Renal cortex interstitium (tissue), 11 donors: ENCODE measurements around the gene B4GALT2. TPM values are rescaled to one million over a fixed set of nuclear protein-coding genes. Genes with fewer than 3 reads are reported as not detected.

Experiments used
- DNase-seq, 11 donors: peaks; one replicate each; pipeline ENCODE4 v3.0.0-alpha.2; 2013; ENCODE audit warnings: low read depth in 9 of 11, low spot score in 4 of 11; ENCODE audit errors: extremely low read depth in 1 of 11
- polyA plus RNA-seq, 3 donors: library from polyadenylated mRNA; unstranded; fragments of 120-200 nt; gene quantifications; one replicate each; pipeline ENCODE4 v1.2.1, GENCODE V29; 2013; ENCODE audit not compliant: insufficient read length in 3 of 3

Gene B4GALT2
- polyA plus RNA-seq, 3 donors, result 29.5 to 46.9 (median 38.4) TPM

DNA sequence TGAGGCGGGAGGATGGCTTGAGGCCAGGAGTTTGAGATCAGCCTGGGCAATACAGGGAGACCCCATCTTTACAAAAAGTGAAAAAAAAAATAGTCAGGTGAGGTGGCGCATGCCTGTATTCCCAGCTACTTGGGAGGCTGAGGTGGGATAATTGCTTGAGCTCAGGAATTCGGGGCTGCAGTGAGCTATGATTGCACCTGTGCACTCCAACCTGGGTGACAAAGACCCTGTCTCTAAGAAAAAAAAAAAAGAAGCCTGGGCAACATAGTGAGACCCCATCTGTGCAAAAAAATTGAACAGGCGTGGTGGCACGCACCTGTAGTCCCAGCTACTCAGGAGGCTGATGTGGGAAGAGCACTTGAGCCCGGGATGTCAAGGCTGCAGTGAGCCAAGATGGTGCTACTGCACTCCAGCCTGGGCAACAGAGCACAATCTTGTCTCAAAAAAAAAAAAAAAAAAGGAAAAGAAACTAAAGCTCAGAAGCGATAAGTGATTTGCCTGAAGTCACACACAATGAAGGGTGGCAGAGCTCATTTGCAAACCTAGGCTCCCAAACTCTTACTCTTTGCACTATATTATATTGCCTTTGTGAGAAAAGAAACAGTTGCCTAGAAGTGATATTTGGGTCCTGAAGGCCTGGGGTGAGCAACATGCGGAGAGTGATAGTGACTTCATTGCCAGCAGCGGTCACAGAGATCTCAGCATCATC lies 14.3 kb downstream of the B4GALT2 start:
- no peak for DNase-seq

DNA sequence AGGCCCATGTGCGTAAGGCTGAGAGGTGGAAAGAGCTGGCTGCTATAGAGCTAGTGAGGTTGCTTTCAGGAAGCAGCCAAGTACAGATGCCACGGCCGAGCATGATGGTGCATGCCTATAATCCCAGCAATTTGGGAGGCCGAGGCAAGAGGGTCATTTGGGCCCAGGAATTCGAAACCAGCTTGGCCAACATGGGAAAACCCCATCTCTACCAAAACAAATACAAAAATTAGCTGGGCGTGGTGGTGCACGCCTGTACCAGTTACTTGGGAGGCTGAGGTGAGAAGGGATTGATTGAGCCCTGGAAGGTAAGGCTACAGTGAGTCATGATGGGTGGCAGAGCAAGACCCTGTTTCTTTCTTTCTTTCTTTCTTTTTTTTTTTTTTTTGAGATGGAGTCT lies 15.1 kb downstream of the B4GALT2 start:
- DNase-seq, result no peak

DNA sequence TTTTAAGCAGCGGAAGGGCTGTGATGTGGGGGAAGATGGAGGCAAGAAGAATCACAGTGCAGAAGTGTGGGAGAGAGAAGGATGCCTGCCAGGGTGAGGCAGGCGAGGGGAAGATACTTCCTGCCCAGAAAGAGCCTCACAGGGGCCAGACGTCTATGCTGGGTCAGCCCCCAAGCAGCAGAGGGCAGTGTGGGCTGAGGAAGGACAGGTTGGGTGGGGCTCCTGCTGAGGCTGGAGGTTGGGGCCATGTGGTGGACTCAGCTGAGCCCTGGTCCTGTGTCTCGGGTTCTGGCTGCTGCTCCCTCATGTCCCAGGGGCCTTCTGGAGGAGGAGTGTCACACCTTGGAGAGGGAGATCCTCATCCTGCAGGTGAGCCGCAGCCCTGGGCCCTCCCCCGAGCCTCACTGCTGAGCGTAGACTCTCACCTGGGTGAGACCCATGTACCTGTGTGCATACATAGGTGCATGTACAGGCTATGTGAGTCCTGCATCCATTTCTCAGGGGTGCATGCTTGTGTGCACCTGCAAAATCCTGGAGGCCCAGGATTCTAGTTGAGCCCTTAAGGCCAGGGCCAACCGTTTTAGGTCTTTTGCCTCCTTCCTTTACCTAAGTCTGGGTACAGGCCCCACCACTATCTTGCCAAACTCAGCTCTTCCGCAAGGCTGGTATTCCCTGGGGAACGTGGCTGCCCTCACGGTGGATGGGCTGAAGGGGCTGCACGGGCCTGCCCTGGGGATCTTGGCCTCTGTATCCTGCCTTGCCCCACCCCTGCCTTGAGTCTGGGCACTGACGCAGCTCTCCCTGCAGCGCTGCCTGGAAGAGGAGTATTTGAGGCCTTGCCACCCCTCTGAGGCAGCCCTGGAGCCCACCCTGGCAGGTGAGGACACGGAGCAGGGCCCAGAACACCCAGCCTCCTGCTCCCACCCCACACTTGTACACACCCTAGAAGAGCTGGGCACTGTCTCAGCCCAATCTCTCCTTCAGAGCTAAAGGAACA lies 16.1 kb downstream of the B4GALT2 start:
- DNase-seq, result no peak

DNA sequence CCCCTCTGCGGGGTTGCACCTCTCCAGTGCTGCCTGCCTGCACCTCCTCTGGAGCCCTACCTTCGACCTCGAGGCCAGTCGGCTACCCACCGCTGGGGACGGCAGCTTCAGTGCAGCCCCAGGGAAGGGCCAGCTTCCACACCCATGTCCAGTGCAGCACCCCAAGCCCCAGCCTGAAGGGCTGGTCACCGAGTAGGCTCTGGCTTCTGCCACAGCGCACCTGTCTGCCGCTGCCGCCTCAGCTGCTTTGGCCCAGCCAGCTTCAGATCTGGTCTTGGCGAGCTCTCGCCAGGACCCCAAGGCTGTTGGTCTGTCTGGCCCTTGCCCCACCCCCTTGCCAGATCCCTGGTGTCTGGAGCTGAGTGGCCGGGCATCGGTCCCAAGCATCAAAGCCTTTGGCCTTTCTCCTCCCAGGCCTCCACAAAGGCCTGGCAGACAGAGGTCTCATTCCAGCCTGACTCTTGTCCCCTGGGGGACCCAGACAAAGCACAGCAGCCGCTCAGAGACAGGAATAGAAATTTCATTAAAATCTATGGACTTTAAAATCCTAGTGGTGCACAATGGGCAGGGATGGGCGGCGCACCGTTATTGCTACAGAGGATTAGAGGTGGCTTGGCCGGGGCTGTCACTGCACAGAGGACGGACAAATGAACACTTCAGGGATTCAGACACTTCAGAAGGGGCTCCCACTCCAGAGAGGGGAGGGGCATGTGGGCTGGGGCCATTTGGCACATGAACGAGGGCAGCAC lies 17.1 kb downstream of the B4GALT2 start:
- no peak for DNase-seq

DNA sequence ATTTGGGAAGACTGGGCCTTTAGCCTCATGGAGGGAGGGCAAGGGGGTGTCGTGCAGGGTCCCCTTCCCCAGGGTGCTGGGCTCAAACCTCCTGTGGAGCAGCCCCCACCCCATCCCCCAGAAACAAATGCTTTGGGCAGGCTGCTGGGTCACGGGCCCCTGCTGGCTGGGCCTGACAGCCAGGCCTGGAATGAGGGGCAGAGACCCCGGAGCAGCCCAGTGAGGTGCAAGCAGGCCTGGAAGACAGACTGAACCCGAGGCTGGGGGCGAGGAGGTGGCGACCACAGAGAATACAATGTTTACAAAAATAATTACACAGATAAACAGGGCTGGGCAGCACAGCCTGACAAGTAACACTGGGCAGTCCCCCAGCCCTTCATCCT lies 17.7 kb downstream of the B4GALT2 start:
- DNase-seq, result no peak

DNA sequence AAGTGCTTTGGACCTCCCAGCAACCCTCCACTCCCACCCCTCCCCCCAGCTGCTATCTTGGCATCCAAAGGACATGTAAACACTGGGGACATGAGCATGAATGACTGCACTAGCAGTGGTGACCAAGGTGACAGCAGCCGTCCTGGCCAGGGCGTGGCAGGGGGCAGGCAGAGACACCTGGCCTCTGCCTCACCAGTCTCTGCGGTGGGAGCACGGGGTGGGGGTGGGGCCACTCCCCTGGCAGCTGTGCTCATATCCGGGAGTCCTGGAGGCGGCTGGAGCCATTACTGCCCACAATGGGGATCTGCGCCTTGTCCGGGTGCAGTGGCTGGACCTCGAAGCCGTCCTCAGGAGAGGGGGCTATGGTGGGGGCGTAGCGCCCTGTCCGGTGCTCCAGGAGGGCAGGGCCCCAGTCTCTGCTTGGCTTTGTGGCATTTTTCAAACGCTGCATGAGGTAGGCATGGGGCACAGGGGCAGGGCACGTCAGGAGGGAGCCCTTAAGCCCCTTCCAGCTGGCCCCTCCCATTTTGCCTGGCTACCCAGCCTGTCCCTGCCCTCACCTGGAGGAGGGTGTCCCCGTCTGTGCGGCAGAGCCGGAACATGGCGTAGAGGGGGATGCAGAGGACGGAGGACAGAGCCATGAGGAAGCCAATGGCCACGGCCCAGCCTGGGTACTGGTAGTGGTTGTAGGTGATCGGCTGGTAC lies 18.4 kb downstream of the B4GALT2 start:
- no peak for DNase-seq

DNA sequence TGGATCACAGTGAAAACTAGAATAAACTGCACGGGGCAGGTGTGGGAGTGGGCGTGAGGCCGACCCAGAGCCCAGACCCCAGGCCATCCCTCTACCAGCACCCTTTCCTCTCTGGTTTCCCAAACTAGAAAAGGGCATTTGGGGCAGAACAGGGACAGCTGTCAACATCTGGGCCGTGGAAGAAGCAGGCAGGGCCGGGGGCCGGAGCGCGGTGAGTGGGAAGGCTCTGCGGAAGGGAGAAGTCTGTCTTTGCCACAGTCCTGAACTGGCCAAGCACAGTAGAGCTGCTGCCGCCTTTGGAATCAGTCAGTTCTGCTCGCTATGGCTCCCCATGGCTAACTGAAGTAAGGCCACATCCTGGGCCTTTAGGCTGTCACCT lies 19.0 kb downstream of the B4GALT2 start:
- no peak for DNase-seq

DNA sequence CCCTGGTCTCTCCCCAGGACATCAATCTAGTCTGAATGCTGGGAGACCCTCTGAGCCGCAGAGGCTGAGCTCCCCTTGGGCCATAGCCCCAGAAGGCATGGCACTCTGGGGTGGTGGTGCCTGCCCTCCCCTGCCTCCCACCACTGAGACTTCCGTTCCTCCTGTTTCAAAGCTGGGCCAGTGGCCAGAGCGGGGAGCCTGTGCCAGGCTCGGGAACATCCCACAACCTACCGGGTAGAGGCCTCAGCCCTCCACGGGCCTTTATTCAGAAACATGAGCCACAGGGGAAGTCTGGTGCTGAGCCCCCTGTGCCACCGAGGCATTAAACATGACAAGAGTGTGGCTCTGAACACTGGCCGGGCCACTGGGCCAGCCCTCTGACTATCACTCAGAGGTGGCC lies 20.4 kb downstream of the B4GALT2 start:
- DNase-seq, result no peak

DNA sequence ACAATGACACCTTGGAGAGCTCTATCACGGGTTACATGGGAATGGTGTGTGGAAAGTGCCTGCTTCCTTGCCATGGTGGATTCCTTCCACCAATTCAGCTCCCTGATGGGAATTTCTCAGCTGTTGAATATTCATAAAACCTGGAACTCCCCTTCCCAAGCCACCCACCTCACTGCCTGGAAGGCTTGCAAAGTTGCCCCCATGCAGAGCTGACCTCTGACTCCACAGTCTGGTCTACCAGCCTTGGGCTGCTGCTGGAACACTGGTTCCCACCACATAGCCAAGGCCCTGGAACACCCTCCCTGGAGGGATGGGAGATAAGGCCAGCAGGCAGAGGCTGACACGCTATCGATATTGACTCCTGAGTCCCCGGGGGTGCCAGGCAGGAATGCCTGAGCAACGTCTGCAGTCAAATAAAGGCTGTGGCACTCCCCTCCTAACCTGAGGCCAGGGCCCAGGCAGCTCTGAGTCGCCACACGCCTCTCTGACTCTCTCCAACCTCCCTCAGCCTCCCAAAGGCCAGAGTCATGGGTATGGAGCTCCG lies 21.2 kb downstream of the B4GALT2 start:
- no peak for DNase-seq

DNA sequence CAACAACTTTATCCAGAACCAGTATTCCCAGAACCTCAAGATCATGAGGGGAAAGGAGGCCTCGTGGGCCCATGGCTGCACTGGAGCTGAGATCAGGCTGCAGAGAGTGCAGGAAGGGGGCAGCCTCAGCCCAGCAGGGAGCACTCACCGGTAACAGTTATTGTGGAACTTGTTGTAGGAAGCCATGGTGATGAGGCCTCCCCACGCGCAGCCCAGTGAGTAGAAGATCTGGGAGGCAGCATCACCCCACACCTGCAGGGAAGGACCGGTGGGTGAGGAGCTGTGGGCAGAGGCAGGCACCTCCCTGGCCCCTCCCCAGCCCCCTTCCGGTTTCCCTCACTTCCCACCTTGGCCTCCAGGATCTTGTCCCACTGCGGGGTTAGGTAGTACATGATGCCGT lies 23.2 kb downstream of the B4GALT2 start:
- no peak for DNase-seq

DNA sequence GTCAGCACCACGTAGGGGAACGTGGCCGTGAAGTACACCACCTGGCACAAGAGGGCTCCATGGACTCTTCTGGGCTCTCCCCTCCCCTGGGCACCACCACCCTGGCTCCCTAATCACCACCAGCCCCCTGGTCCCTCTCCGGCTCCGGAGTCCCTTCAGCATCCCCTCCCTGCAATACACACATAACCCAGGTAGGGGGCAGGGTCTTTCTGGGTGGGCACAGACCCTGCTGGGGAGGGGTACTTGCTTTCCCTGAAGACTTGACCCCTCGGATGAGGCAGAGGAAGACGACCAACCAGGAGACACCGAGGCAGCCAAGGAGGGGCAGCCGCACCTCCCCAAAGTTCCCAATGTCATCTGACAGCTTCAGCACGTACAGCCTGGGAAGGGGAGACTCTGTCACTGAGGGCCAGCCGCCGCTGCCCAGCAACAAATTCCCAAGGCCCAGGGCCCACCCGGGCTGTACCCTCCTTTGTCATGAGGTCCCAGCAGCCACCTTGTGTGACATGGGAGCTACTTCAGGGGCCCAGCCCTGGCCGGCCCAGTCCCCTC lies 23.7 kb downstream of the B4GALT2 start:
- no peak for DNase-seq

DNA sequence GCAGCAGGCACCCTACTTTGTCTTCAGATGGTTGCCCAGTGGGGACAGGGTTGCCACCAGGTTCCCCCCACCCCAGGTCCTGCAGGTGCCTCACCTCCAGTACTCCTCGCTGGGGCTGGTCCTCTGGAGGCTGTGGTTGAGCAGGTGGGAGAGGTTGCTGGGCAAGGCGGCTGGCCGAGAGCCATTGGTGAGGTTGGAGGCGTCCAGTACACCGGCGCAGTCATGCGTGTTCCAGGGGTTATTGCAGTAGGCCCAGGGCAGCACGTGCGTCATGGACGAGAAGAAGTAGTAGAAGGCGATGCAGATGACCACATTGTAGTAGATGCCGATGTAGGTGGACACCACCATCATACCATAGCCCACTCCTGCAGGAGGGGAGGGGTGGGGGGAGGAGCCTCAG lies 29.2 kb downstream of the B4GALT2 start:
- no peak for DNase-seq

DNA sequence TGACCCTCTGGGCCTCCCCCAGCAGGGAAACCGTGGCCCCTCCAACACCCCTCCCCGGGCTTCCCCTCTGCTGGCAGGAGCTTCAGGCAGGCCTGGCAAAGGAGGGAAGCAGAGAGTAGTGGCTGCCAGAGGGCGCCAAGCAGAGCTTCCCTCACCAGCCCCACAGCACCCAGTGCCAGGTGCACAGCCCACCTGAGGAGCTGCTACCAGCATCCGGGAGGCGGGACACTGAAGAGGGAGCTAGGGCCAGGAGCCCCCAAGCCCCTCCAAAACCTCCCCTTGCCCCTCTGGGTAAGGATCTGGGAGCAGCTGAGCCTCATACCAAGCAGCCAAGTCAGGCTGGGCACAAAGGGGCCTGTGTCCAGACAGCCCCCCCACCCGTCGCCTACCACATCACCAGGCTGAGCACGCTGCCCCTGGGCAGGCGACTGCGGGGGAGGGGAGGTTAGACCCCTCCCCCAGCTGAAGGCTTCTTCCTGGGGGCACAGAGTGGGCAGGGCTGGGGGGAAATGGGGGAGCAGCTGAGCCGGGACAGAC lies 32.0 kb downstream of the B4GALT2 start:
- DNase-seq, result no peak

DNA sequence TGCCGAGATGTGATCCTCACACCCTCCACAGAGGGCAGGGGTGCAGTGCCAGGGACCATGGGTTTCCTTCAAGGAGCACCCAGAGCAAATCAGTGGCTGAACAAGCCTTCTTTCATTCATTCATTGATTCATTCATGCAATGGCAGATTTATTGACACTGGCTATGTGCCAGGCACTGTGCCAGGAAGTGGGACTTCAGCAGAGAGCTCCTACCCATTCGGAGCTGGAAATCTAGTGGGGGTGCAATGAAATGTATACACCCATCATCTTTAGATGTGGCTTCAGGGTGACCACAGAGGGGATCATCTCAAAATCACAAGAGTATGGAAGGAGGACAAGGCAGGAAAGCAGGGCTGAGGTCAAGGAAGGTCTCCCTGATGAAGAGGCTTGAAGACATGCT lies 33.4 kb downstream of the B4GALT2 start:
- DNase-seq, result no peak

DNA sequence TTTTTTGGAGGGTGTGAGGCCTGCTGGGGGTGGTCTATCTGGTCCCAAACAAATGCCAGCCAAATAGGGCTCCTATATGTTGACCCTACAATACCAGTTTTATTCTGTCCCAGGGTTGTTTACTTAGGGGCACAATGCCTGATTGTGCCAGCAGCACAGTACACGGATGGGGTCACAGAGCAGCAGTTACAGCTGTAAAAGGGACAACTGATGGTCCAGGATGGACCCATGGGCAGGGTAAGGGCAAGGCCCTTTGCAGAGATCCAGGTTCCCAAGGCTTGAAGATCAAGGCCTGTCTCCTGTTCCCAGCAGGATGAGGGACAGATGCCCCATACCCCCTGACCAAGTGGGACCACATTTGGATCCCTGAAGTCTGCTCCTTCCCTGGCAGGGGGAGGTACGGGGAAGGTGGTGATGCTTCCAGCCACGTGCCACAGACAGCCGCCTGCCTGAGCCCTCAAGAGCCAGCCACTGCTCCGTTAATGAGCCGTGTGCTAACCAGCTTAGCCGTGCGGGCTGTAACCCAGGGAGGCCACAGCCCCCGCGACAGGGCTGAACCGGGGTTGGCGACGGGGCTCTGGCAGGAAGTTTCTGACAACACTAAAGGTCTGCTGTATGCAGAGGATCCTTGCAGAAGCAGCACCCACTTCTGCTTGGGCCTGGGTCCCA lies 34.1 kb downstream of the B4GALT2 start:
- DNase-seq, result peak in 1 of 11 donors; percentile 40

DNA sequence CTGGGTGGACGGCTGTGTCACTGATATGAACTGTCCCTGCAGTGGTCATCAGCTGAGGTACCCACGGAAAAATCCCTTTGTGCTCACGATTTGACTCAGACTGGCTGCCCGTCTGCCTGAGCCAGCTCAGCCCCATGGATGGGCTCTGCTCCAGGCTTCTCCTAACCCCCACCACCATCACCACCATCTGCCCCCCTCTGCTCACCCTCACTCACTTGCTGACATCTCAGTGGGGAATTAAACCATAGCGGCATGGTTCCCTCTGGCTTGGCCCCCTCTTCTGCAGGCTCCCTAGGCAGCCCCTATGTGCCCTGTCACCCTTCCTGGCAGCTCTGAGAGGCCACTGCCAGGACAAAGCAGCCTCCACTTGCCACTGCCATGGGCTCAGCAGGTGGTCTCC lies 34.9 kb downstream of the B4GALT2 start:
- DNase-seq, result no peak

DNA sequence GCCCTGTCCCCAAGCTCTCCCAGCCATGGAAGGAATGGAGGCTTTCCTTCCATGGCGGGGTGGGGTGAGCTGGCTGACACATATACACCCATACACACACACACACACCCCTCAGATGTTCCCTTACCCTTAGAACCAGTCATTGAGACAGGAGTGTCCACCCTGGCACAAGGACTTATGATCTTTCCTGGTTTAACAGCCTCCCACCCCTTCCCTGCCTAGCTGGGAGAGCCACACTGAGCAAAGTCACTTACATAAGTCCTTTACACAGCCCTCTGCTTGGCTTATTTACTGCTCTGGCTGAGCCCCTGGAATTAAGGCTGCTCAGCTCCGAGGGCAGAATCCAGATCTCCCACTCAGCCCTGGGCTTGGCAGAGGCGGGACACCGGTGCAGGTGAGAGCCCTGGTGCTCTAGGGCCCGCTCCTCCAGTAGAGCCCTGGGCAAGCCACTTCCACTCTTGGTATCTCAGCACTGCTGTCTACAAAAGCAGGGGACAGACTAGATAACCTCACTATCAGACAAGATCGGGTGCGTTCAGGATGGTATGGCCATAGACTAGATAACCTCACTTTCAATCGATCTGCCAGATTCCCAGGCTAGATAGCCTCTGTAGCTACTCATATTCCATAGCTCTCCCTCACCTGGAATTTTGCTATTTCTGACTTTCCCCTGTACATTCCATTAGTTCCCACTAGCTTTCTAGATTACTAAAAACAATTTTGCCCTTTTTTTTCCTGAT lies 35.5 kb downstream of the B4GALT2 start:
- DNase-seq, result no peak
